ENCODE data around the gene SMOC1. TPM values are rescaled to one million over a fixed set of nuclear protein-coding genes. Genes with fewer than 3 reads are reported as not detected.
"Not testable (repeated sequence)": the region's sequence is repeated elsewhere in the genome, so short reads cannot be mapped to it uniquely, and the experiment has no call there.

SMOC1 gene
- total RNA-seq, 8 experiments from 2014 or later = 0.18 to 18.7 (median 2.1) TPM

GRCh38 chr14:69887740-69888657 lies 8.8 kb downstream of the SMOC1 start:
- 0 to 81% (median 63%) methylated on average over 1 to 6 of the region's 9 CpGs; no CpG with 5 or more reads in 2 of the 10 experiments for WGBS, 10 experiments
- in situ Hi-C loops (cut with MboI; ENCODE audit: low pct_unique_long_range_greater_than_20kb in 2 of 9, low sequenced_read_pairs in 9 of 9, unreplicated experiment in 9 of 9) = loop anchor here in 1 of 9 experiments (25.0 kb wide), 1 partner anchor 124 kb away; no protein-coding TSS in a partner anchor
- Histone ChIP-seq H3K4me3 (no peak overlapping the region), H3K27ac (peak overlapping the region in 1 of 2 donors; percentile 54), H3K4me1 (replicated peaks in 1 of 2) (peaks cover 5 to 12% of the 10 kb centered on the region in 2 donors)
- peak in 6 of 8 experiments; percentile 8 to 74 (median 31) for ATAC-seq (replicated peaks in 6 of 8)

GRCh38 chr14:69891422-69891821 lies 12.2 kb downstream of the SMOC1 start:
- Histone ChIP-seq H3K4me1 (replicated peaks in 1 of 2) (peaks cover 5 to 12% of the 10 kb centered on the region in 2 donors), H3K27ac (no peak overlapping the region), H3K4me3 (no peak overlapping the region)
- in situ Hi-C loops (cut with MboI; ENCODE audit: low pct_unique_long_range_greater_than_20kb in 2 of 9, low sequenced_read_pairs in 9 of 9, unreplicated experiment in 9 of 9) = loop anchor here in 1 of 9 experiments (25.0 kb wide), 1 partner anchor 121 kb away; no protein-coding TSS in a partner anchor
- 0 to 85% (median 43%) methylated on average over 2 to 7 of the region's 8 CpGs; no CpG with 5 or more reads in 3 of the 10 experiments for WGBS, 10 experiments
- ATAC-seq (replicated peaks in 6 of 8) = peak in 1 of 8 experiments; percentile 81

GRCh38 chr14:69895109-69895508 lies 15.9 kb downstream of the SMOC1 start:
- no peak overlapping the region for H3K4me3 ChIP-seq
- in situ Hi-C loops (cut with MboI; ENCODE audit: low pct_unique_long_range_greater_than_20kb in 2 of 9, low sequenced_read_pairs in 9 of 9, unreplicated experiment in 9 of 9) = loop anchor here in 1 of 9 experiments (25.0 kb wide), 1 partner anchor 117 kb away; no protein-coding TSS in a partner anchor
- WGBS, 10 experiments = 7 to 100% (median 81%) methylated on average over 1 to 5 of the region's 5 CpGs
- H3K4me1 ChIP-seq (replicated peaks in 1 of 2) = no peaks in the 10 kb centered on the region
- H3K27ac ChIP-seq = no peak overlapping the region
- ATAC-seq (replicated peaks in 6 of 8) = no peak

GRCh38 chr14:69896080-69896479 lies 16.9 kb downstream of the SMOC1 start:
- ATAC-seq (replicated peaks in 6 of 8) = no peak
- in situ Hi-C loops (cut with MboI; ENCODE audit: low pct_unique_long_range_greater_than_20kb in 2 of 9, low sequenced_read_pairs in 9 of 9, unreplicated experiment in 9 of 9) = loop anchor here in 1 of 9 experiments (25.0 kb wide), 1 partner anchor 116 kb away; no protein-coding TSS in a partner anchor
- no peak overlapping the region for H3K4me3 ChIP-seq
- H3K27ac ChIP-seq = no peak overlapping the region
- 10 to 100% (median 87%) methylated on average over 1 to 2 of the region's 2 CpGs; no CpG with 5 or more reads in 4 of the 10 experiments for WGBS, 10 experiments
- peaks cover 0 to under 1% of the 10 kb centered on the region in 2 donors for H3K4me1 ChIP-seq (replicated peaks in 1 of 2)

- WGBS, 10 experiments = 20 to 100% (median 90%) methylated on average over 1 to 2 of the region's 2 CpGs; no CpG with 5 or more reads in 3 of the 10 experiments
- no peak for ATAC-seq (replicated peaks in 6 of 8)
- Histone ChIP-seq H3K4me1 (replicated peaks in 1 of 2) (peaks cover 0 to 9% of the 10 kb centered on the region in 2 donors), H3K27ac (no peak overlapping the region), H3K4me3 (no peak overlapping the region)
- in situ Hi-C loops (cut with MboI; ENCODE audit: low pct_unique_long_range_greater_than_20kb in 2 of 9, low sequenced_read_pairs in 9 of 9, unreplicated experiment in 9 of 9) = loop anchor here in 1 of 9 experiments (25.0 kb wide), 1 partner anchor 115 kb away; no protein-coding TSS in a partner anchor
Observed at GRCh38 chr14:69896972-69897371, 17.8 kb downstream of the SMOC1 start.

GRCh38 chr14:69900603-69901002 lies 21.4 kb downstream of the SMOC1 start:
- Histone ChIP-seq H3K4me1 (replicated peaks in 1 of 2) (peaks cover 0 to 12% of the 10 kb centered on the region in 2 donors), H3K27ac (no peak overlapping the region), H3K4me3 (no peak overlapping the region)
- no peak for ATAC-seq (replicated peaks in 6 of 8)
- in situ Hi-C loops (cut with MboI; ENCODE audit: low pct_unique_long_range_greater_than_20kb in 2 of 9, low sequenced_read_pairs in 9 of 9, unreplicated experiment in 9 of 9) = no loop called here
- 0 to 100% (median 83%) methylated on average over 1 of the region's 1 CpG; no CpG with 5 or more reads in 5 of the 10 experiments for WGBS, 10 experiments

- no peak overlapping the region for H3K27ac ChIP-seq
- in situ Hi-C loops (cut with MboI; ENCODE audit: low pct_unique_long_range_greater_than_20kb in 2 of 9, low sequenced_read_pairs in 9 of 9, unreplicated experiment in 9 of 9) = no loop called here
- WGBS, 10 experiments = 0 to 83% (median 33%) methylated on average over 1 of the region's 1 CpG; no CpG with 5 or more reads in 3 of the 10 experiments
- peaks cover 0 to 12% of the 10 kb centered on the region in 2 donors for H3K4me1 ChIP-seq (replicated peaks in 1 of 2)
- peak in 5 of 8 experiments; percentile 38 to 89 (median 59) for ATAC-seq (replicated peaks in 6 of 8)
- H3K4me3 ChIP-seq = no peak overlapping the region
Observed at GRCh38 chr14:69901113-69901951, 22.1 kb downstream of the SMOC1 start.

GRCh38 chr14:69903046-69903445 lies 23.8 kb downstream of the SMOC1 start:
- WGBS, 10 experiments = no CpG with 5 or more reads among the region's 29 CpGs
- H3K4me3 ChIP-seq; H3K27ac ChIP-seq; ATAC-seq (replicated peaks in 6 of 8); in situ Hi-C loops (cut with MboI; ENCODE audit: low pct_unique_long_range_greater_than_20kb in 2 of 9, low sequenced_read_pairs in 9 of 9, unreplicated experiment in 9 of 9): not testable (repeated sequence)
- peaks cover 0 to 12% of the 10 kb centered on the region in 2 donors for H3K4me1 ChIP-seq (replicated peaks in 1 of 2)

- in situ Hi-C loops (cut with MboI; ENCODE audit: low pct_unique_long_range_greater_than_20kb in 2 of 9, low sequenced_read_pairs in 9 of 9, unreplicated experiment in 9 of 9) = no loop called here
Observed at GRCh38 chr14:69904246-69904645, 25.0 kb downstream of the SMOC1 start.

GRCh38 chr14:69906201-69906600 lies 27.0 kb downstream of the SMOC1 start:
- Histone ChIP-seq H3K27ac (no peak overlapping the region), H3K4me1 (replicated peaks in 1 of 2) (peaks cover 0 to 10% of the 10 kb centered on the region in 2 donors), H3K4me3 (no peak overlapping the region)
- ATAC-seq (replicated peaks in 6 of 8) = no peak
- WGBS, 10 experiments = 10 to 100% (median 52%) methylated on average over 1 to 2 of the region's 3 CpGs; no CpG with 5 or more reads in 5 of the 10 experiments
- in situ Hi-C loops (cut with MboI; ENCODE audit: low pct_unique_long_range_greater_than_20kb in 2 of 9, low sequenced_read_pairs in 9 of 9, unreplicated experiment in 9 of 9) = no loop called here

More at GRCh38 chr14:69904246-69904645, 25.0 kb downstream of the SMOC1 start:
- Histone ChIP-seq H3K4me3 (no peak overlapping the region), H3K4me1 (replicated peaks in 1 of 2) (peaks cover 0 to 12% of the 10 kb centered on the region in 2 donors), H3K27ac (no peak overlapping the region)
- 29 to 90% (median 67%) methylated on average over 1 of the region's 1 CpG; no CpG with 5 or more reads in 5 of the 10 experiments for WGBS, 10 experiments
- ATAC-seq (replicated peaks in 6 of 8) = peak in 1 of 8 experiments; percentile 81

GRCh38 chr14:69909826-69910550 lies 30.8 kb downstream of the SMOC1 start:
- in situ Hi-C loops (cut with MboI; ENCODE audit: low pct_unique_long_range_greater_than_20kb in 2 of 9, low sequenced_read_pairs in 9 of 9, unreplicated experiment in 9 of 9) = no loop called here
- WGBS, 10 experiments = 28 to 100% (median 77%) methylated on average over 1 to 7 of the region's 7 CpGs
- no peaks in the 10 kb centered on the region for H3K4me1 ChIP-seq (replicated peaks in 1 of 2)
- H3K27ac ChIP-seq = no peak overlapping the region
- no peak overlapping the region for H3K4me3 ChIP-seq
- ATAC-seq (replicated peaks in 6 of 8) = no peak

- Histone ChIP-seq H3K4me1 (replicated peaks in 1 of 2) (no peaks in the 10 kb centered on the region), H3K27ac (no peak overlapping the region), H3K4me3 (no peak overlapping the region)
- in situ Hi-C loops (cut with MboI; ENCODE audit: low pct_unique_long_range_greater_than_20kb in 2 of 9, low sequenced_read_pairs in 9 of 9, unreplicated experiment in 9 of 9) = no loop called here
- ATAC-seq (replicated peaks in 6 of 8) = no peak
- WGBS, 10 experiments = 86 to 100% (median 92%) methylated on average over 1 to 3 of the region's 3 CpGs; no CpG with 5 or more reads in 5 of the 10 experiments
Observed at GRCh38 chr14:69910871-69911270, 31.7 kb downstream of the SMOC1 start.

All from motor neuron (in vitro differentiated cells).